HepG2 (cell line): ENCODE data around the gene CMTM5. TPM values are rescaled to one million over a fixed set of nuclear protein-coding genes. Genes with fewer than 3 reads are reported as not detected.

Experiments
- CBX2 ChIP-seq, 2 experiments: fragments of 200-600 bp in 1 of 2; sonication (generic); formaldehyde crosslinking in 1 of 2; IDR thresholded peaks; 2 replicates each; pipeline versions ENCODE4 v1.7.0 to v1.8.1; 2018 to 2022; ENCODE audit warnings: low read depth in 2 of 2, low read length in 1 of 2, mild to moderate bottlenecking in 1 of 2, missing genetic modification reagents in 1 of 2
- CTCF ChIP-seq: sonication (generic); formaldehyde crosslinking; IDR thresholded peaks from 2 replicates; pipeline ENCODE4 v1.5.0; 2020; ENCODE audit warnings: mild to moderate bottlenecking, missing genetic modification reagents, moderate library complexity
- DBP ChIP-seq: sonication (generic); formaldehyde crosslinking; IDR thresholded peaks from 2 replicates; pipeline ENCODE4 v1.4.0; 2020; ENCODE audit warnings: missing genetic modification reagents; ENCODE audit errors: not compliant biosample characterization
- EEA1 ChIP-seq: sonication (generic); formaldehyde crosslinking; IDR thresholded peaks from 2 replicates; pipeline ENCODE4 v1.5.1; 2020; ENCODE audit warnings: mild to moderate bottlenecking, missing genetic modification reagents, borderline replicate concordance
- FOXO1 ChIP-seq: sonication (generic); formaldehyde crosslinking; IDR thresholded peaks from 2 replicates; pipeline ENCODE4 v1.4.0; 2020; ENCODE audit warnings: missing genetic modification reagents
- GATAD2A ChIP-seq: IDR thresholded peaks from 2 replicates; pipeline ENCODE4 v1.6.1; 2016
- GRHL1 ChIP-seq: sonication (generic); formaldehyde crosslinking; conservative IDR thresholded peaks from 2 replicates; pipeline ENCODE4 v1.8.0; 2022; ENCODE audit warnings: missing genetic modification reagents
- IRF9 ChIP-seq: sonication (generic); formaldehyde crosslinking; IDR thresholded peaks from 2 replicates; pipeline ENCODE4 v1.8.0; 2022; ENCODE audit warnings: missing genetic modification reagents, mild to moderate bottlenecking, borderline replicate concordance
- KLF12 ChIP-seq: sonication (generic); formaldehyde crosslinking; IDR thresholded peaks from 2 replicates; pipeline ENCODE4 v1.4.0; 2020; ENCODE audit warnings: missing genetic modification reagents, borderline replicate concordance
- MEIS2 ChIP-seq: sonication (generic); formaldehyde crosslinking; IDR thresholded peaks from 2 replicates; pipeline ENCODE4 v1.9.0; 2021; ENCODE audit warnings: mild to moderate bottlenecking, missing genetic modification reagents
- MTA1 ChIP-seq: sonication (generic); formaldehyde crosslinking; IDR thresholded peaks from 2 replicates; pipeline ENCODE4 v1.4.0; 2020; ENCODE audit warnings: missing genetic modification reagents, mild to moderate bottlenecking, borderline replicate concordance
- MTF2 ChIP-seq: sonication (generic); formaldehyde crosslinking; IDR thresholded peaks from 2 replicates; pipeline ENCODE4 v1.5.0; 2020; ENCODE audit warnings: missing genetic modification reagents, borderline replicate concordance
- NFIB ChIP-seq: sonication (generic); formaldehyde crosslinking; IDR thresholded peaks from 2 replicates; pipeline ENCODE4 v1.9.0; 2021; ENCODE audit warnings: missing genetic modification reagents, mild to moderate bottlenecking, borderline replicate concordance
- PAX8 ChIP-seq: sonication (generic); formaldehyde crosslinking; IDR thresholded peaks from 2 replicates; pipeline ENCODE4 v1.8.0; 2022; ENCODE audit warnings: mild to moderate bottlenecking, missing genetic modification reagents, borderline replicate concordance
- RELA ChIP-seq: sonication (generic); formaldehyde crosslinking; IDR thresholded peaks from 2 replicates; pipeline ENCODE4 v1.4.0; 2020; ENCODE audit warnings: missing genetic modification reagents
- TCF7L2 ChIP-seq: IDR thresholded peaks from 2 replicates; pipeline ENCODE4 v1.6.1; 2011; ENCODE audit warnings: mild to moderate bottlenecking, low read depth, low read length, moderate library complexity
- ZNF280D ChIP-seq: sonication (generic); formaldehyde crosslinking; IDR thresholded peaks from 2 replicates; pipeline ENCODE4 v1.5.1; 2020; ENCODE audit warnings: mild to moderate bottlenecking, missing genetic modification reagents
- ZNF432 ChIP-seq: sonication (generic); formaldehyde crosslinking; IDR thresholded peaks from 2 replicates; pipeline ENCODE4 v1.5.0; 2020; ENCODE audit warnings: missing genetic modification reagents, mild to moderate bottlenecking, borderline replicate concordance
- ZNF580 ChIP-seq: IDR thresholded peaks from 2 replicates; pipeline ENCODE4 v1.6.1; 2016; ENCODE audit warnings: low read depth, borderline replicate concordance
- polyA plus RNA-seq, 8 experiments: library from polyadenylated mRNA; depleted of rRNA in 3 of 8; stranded (reverse) in 7 of 8; unstranded in 1 of 8; fragments of >200 nt; fragmentation: Illumina TruSeq in 4 of 8; extraction: Trizol in 4 of 8; gene quantifications; 2 replicates each; pipeline versions ENCODE4 v1.2.1 to v1.2.3, GENCODE V29; 2011 to 2016; ENCODE audit warnings: low read depth in 4 of 8, missing spikeins in 1 of 8, mixed read lengths in 1 of 8; ENCODE audit not compliant: insufficient read depth in 1 of 8
- total RNA-seq, 5 experiments: library from RNA; depleted of rRNA; stranded (reverse); fragments of >200 nt; fragmentation: Illumina TruSeq; extraction: Trizol; gene quantifications; 2 replicates each; pipeline ENCODE4 v1.2.3, GENCODE V29; 2016; ENCODE audit warnings: low read depth in 1 of 5

The CMTM5 gene
- total and polyA plus RNA-seq, 2 of the 13 experiments (the other 11 are each of a cell fraction or from before 2014, with no cell fraction given), result not detected

GRCh38 chr14:23351681-23352505, 25.0 kb upstream of the CMTM5 start (continued):
- no peak for TF ChIP-seq ZNF280D
- TF ChIP-seq RELA (CRISPR knock-in tag), result no peak
- no peak for TF ChIP-seq TCF7L2
- TF ChIP-seq ZNF432 (CRISPR knock-in tag), result no peak
- peak; percentile 28 for TF ChIP-seq CTCF
- TF ChIP-seq GATAD2A, result no peak
- TF ChIP-seq GRHL1 (CRISPR knock-in tag), result no peak
- peak; percentile 70; the same call in 1 of the 2 replicates for TF ChIP-seq MTA1
- TF ChIP-seq EEA1 (CRISPR knock-in tag), result no peak
- no peak for TF ChIP-seq CBX2 (IDR thresholded peaks at IDR 0.05; ENCODE audit: low read depth, low read length)
- TF ChIP-seq CBX2 (CRISPR knock-in tag; IDR thresholded peaks at IDR 0.05; ENCODE audit: low read depth), result 0 out of 2 replicates have a peak, but pooled peaks have one; percentile 27
- TF ChIP-seq ZNF580 (CRISPR knock-in tag), result no peak
- TF ChIP-seq MEIS2 (CRISPR knock-in tag), result 0 out of 2 replicates have a peak, but pooled peaks have one; percentile 14
- no peak for TF ChIP-seq KLF12 (CRISPR knock-in tag)
- 0 out of 2 replicates have a peak, but pooled peaks have one; percentile 87 for TF ChIP-seq NFIB
- peak; percentile 29; the same call in 1 of the 2 replicates for TF ChIP-seq IRF9 (CRISPR knock-in tag)
- TF ChIP-seq MTF2 (CRISPR knock-in tag), result peak; percentile 9; the same call in 1 of the 2 replicates
- no peak for TF ChIP-seq DBP
- peak; percentile 5; the same call in 1 of the 2 replicates for TF ChIP-seq FOXO1 (CRISPR knock-in tag)
- no peak for TF ChIP-seq PAX8
